ENCODE results near the gene STARD4.

The STARD4 gene

DNA sequence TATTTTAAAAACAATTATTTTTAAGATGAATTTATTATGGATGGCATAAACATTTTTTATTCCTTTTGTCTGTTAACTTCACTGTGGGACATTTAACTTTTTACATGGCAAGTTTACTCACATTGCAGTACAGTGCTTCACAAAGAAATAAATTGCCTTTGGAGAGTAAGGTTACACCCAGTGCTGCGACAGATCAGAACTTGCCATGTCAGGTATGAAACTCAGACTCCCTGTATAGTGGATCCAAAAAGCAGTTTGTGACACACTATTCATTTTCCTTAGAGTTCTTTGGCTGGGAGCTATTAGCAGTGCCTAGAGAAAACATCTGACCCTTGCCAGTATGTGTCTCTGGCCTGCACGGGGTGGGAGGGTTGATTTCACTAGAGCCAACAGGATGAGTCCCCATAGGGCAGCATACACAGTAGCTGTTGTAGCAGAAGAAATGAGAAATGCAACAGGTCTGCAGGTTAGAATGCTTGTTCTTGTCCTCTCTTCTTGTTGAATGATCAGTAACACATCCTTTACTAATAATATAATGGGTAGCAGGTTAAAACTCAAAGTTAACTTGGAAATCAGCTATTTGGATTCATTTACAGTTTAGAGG is 42.9 kb downstream of the STARD4 start:
- no peak for DNase-seq

- DNase-seq, result no peak
Observed at GRCh38 chr5:111463311-111463710, 49.0 kb downstream of the STARD4 start.

DNA sequence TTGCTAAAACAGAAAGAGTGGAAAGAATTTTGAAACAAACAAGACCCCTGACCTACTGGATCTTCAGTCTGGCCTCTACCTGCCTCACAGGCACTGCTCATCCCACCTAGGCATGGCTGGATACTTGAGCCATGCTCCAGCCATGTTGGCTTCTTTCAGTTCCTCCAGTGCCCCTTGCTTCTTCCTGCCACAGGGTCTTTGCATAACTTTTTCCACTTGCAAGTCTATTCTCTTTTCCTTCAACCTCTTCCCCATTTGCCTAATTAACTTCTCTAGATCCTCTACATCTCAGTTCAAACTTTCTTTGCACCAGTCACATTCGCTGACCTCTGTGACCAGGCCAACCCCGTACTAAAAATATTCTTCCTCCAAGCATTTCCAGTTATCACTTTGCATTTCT is 50.4 kb downstream of the STARD4 start:
- DNase-seq, result peak in 1 of 2 donors; percentile 8

- no peak for DNase-seq
Observed at GRCh38 chr5:111461255-111461671, 51.1 kb downstream of the STARD4 start.

- no peak for DNase-seq
Observed at GRCh38 chr5:111454776-111455175, 57.6 kb downstream of the STARD4 start.

DNA sequence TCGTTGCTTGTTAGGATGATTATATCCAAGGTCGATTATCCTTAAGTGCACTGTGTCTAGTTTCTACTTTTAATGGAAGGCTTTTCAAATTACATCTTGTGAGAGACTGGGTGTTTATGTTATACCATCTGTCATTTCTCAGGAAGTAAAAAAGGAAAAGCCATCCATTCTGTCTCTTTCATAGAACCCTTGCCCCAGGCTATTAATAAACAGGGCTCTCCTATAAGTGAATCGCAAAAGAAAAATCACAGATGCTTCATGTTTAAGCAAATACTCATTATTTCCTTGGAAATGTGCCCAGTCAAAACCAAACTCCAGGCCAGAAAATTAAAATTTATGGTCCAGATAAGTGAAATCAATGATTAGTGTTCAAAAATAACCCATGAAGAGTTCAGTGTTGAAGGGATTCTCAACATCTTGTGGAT is 58.1 kb downstream of the STARD4 start:
- no peak for DNase-seq

DNA sequence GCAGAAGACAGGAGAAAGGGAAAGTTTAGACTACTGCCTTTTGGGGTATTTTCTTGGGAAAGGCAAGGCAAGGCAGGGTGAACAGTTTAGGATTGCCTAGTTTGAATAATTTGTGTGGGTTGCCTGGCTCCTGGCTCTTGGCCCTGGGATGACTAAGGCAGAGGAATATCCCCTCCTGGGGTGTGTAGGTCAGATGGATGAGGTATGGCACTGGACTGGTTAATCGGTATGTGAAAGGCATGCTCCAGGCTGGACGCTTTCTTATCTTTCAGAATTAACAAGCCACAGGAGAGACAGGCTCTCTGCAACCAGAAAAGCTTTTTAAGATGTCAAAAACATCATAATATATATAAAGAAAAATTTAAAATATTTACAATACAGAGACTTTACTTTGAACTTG is 58.6 kb downstream of the STARD4 start:
- DNase-seq, result no peak

- no peak for DNase-seq
Observed at GRCh38 chr5:111453295-111453694, 59.0 kb downstream of the STARD4 start.

DNA sequence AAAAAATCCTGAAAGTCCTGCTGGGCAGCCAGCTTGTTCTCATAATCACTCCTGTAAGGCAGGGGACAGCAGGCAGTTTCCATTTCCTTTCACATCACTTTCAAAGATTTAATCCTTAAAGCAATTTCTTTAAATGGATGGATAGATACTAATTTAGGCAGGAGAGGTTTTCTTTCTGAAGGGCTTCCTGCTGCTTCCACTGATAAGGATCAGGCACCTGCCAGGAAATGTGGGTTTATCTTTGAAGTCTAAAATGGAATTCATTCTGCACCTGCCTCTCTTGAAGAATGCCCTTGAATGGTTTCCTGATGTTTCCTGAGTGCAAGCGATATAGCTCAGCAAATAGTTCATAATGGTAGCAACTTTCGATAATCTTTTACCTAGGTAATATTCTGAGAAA is 64.5 kb downstream of the STARD4 start:
- DNase-seq, result no peak

- no peak for DNase-seq
Observed at GRCh38 chr5:111447099-111447498, 65.2 kb downstream of the STARD4 start.

Measured in inflammatory macrophage treated with lipopolysaccharide for 1 hour (primary cell).